ENCODE measurements around the gene AK4.
"Not testable (repeated sequence)": the region's sequence is repeated elsewhere in the genome, so short reads cannot be mapped to it uniquely, and the experiment has no call there.

The AK4 gene

GRCh38 chr1:65148178-65148547, at the start of gene AK4:
Gene AK4 (plus strand): TSS chr1:65148203. CDS start chr1:65148408, 205 bp downstream.
- not testable (repeated sequence) for DNase-seq

GRCh38 chr1:65103807-65104206, 44.2 kb upstream of the AK4 start:
- DNase-seq = no peak

DNA sequence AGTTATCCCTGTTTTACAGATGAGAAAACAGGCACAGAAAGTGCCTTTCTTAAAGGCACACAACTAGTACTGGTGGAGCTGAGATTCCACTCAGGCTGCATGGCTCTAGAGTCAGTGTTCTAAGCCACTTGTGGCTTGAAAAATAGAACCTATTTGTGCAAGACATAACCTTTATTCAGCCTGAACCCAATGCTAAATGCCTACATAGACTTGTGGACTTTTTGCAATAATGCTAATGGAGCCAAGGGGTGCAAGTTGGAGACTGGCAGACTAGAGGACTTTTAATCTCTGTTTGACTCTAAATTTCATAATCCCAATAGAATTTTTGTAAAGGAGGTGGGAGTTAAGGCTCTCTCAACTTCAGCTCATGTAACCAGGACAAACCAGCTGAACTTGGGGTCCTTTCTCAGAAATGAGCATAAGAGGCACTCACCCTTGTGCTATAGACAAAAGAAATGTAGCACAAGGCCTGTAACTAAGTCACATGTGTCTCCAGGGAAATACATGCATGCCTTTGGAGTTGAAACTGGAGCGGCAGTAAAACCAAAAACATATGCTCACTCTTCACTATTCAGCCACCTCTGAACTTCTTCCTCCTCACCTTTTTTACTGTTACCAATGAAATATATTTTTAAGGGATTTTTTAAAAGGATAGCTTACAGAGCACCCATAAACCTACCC, 43.0 kb upstream of the AK4 start:
- peak; percentile 25 for DNase-seq

GRCh38 chr1:65105596-65105995, 42.4 kb upstream of the AK4 start:
- peak; percentile 46 for DNase-seq

DNA sequence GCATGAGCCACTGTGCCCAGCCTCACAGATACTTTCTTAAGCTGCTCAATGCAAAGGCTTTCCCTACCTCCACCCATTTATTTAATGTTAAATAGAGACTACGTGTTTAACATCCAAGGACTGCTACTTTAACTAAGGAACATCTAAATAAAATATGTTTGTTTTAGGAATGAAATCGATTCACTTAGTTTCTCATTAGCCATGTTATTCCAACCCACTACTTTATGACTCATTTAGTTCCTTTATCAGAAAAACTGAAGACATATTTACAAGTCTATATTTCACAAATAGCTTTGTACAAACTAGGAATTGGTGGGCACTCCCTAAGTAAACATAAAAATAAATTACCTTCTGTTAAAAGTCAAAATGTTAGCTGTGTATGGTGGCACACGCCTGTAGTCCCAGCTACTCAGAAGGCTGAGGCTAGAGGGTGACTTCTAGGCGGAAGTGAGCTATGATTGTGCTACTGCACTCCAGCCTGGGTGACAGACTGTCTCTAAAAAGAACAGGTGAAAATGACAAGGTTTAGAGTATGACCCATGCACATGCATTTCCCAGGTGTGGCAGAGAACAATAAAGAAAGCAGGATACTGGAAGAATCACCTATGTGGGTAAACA, 39.9 kb upstream of the AK4 start:
- no peak for DNase-seq

DNA sequence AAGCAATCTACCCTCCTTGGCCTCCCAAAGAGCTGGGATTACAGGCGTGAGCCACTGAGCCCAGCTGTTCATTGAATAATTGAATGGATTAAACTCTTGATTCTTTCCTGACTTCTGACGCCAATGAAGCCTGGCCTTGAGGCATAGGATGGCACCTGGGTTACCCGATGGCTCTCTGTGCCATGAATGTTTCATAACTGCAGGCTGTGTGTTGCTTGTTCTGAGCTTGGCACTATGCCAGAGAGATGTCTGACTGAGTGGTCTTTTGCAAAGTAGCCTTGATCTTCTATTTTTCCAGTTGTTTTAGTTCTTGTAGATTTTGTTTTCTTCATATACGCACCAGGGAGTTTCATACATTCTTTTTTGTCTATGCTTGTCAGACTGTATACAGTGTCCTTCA, 38.5 kb upstream of the AK4 start:
- no peak for DNase-seq

DNA sequence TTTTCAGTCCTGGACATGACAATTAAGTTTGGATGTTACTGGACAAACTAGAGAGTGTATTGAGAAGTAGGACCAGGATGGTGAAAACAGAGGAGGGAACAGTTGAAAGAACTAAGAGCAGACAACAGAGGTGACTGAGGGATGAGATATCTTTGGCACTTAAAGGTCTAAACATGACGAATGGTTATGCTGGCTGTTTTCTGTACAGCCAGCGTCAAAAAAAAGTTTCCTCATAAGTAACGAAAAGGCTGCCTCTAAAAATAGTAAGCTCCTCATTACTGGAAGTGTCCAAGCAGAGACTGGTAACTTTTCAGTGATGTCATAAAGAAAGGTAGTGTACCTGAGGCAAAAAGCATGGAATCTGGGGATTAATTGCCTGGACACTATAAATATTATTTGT, 35.2 kb upstream of the AK4 start:
- no peak for DNase-seq

- DNase-seq = no peak
Observed at GRCh38 chr1:65113298-65113697, 34.7 kb upstream of the AK4 start.

- DNase-seq = peak; percentile 23
Observed at GRCh38 chr1:65114322-65114721, 33.7 kb upstream of the AK4 start.

GRCh38 chr1:65119951-65120350, 28.1 kb upstream of the AK4 start:
- peak; percentile 67 for DNase-seq

DNA sequence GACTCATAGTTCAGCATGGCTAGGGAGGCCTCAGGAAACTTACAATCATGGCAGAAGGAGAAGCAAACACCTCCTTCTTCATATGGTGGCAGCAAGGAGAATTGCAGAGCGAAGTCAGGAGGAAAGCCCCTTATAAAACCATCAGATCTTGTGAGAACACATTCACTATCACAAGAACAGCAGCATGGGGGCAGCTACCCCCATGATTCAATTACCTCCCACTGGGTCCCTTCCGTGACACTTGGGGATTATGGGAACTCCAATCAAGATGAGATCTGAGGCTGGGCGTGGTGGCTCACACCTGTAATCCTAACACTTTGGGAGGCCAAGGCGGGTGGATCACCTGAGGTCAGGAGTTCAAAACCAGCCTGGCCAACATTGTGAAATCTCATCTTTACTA, 18.9 kb upstream of the AK4 start:
- not testable (repeated sequence) for DNase-seq

DNA sequence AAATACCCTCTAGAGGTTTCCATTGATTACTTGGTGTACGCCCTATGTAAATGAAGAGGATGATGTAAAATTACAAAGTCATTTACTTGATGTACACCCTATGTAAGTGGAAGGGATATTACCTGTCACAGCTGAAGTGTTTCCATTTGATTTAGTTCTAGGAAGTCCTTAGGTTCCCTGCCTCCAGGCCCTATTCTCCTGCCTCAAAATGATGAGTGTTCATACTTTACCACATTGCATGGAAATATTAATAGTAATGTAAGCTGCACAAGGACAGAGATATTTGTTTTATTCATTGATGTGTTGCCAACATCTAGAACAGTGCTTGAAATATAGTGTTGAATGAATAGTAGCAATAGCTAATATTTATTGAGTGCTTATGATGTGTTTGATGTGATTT, 9.5 kb upstream of the AK4 start:
- no peak for DNase-seq

GRCh38 chr1:65139793-65140192, 8.2 kb upstream of the AK4 start:
- not testable (repeated sequence) for DNase-seq

GRCh38 chr1:65141394-65141793, 6.6 kb upstream of the AK4 start:
- peak; percentile 73 for DNase-seq

- no peak for DNase-seq
Observed at GRCh38 chr1:65141918-65142317, 6.1 kb upstream of the AK4 start.

DNA sequence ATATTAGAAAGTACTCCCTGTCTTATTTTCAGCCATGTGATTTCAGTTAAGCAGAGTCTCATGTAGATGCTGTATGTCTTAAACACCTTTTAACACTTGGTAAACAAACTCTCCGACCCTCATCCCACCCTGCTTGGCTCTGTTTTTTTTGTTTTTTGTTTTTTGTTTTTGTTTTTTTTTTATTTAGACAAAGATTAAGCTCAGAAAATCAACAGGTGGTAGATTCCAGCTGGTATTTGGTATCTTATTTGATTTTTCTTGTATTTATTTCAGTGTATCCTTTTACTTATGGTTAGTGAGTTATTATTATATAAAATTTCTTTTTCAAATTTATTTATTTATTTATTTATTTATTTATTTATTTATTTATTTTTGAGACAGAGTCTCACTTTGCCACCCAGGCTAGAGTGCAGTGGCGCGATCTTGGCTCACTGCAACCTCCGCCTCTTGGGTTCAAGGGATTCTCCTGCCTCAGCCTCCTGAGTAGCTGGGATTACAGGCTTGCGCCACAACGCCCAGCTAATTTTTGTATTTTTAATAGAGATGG, 4.8 kb upstream of the AK4 start:
- not testable (repeated sequence) for DNase-seq

GRCh38 chr1:65146908-65147423, 1.0 kb upstream of the AK4 start:
- DNase-seq = peak; percentile 25

- peak; percentile 45 for DNase-seq
Observed at GRCh38 chr1:65147424-65148177, 402 bp upstream of the AK4 start.

GRCh38 chr1:65148548-65149350, 746 bp downstream of the AK4 start:
- peak; percentile 70 for DNase-seq

DNA sequence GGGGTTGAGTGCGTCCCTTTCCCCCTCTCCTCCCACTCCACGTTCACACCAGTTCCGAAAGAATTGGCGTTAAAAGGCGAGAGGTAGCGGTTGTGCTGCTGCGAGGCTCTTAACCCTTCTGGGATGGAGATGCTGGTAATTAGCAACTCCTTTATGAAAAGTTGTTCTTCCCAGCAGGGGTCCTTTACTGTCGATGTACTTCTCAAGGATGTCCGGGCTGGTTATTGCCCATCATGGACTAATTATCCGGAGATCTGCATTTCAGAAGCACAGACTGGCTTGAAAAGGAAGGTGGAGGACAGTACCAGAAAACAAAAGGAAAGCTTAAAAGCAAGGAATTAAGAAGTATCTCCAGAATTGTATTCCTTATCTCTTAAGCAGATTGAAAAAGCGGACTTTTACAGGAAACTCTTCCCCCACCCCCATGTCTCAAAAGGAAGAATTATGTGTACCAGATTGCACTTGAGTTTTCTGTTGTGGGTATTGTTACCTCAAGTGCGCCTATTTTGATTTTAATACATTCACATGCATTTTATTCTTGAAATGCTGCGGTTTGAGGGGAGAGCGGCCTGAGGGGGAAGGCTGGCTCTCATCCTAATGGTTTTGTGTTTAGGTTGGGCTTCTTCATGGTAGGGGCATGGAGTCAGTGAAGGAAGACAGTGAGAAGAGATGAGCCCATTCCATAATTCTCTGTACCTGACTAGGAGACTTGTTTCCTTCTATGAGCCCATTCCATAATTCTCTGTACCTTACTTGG, 1.5 kb downstream of the AK4 start:
- DNase-seq = peak; percentile 28

DNA sequence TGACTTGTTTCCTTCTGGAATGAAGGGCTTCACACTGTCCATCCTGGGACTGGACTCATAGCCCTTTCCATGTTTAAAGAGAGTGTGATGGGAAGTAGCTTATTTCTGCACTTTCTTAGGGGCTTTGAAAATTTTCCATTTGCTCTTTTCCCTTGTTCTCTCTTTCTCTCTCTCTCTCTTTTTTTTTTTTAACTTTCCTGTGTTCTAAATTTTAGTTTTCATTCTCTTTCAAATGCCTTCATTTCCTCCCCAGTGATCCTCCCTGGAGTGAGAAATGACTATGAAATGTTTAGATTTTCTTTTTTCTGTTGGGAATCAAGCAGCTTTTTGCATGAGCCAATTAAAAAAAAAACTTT, 2.1 kb downstream of the AK4 start:
- no peak for DNase-seq

Measured in fibroblast of skin of right biceps (primary cell).